ENCODE data around the gene SLC43A2. TPM values are rescaled to one million over a fixed set of nuclear protein-coding genes. Genes with fewer than 3 reads are reported as not detected.

Gene SLC43A2
- total and polyA plus RNA-seq, 2 of the 13 experiments (the other 11 are each of a cell fraction or from before 2014, with no cell fraction given) = 7.3 to 20.0 TPM

DNA sequence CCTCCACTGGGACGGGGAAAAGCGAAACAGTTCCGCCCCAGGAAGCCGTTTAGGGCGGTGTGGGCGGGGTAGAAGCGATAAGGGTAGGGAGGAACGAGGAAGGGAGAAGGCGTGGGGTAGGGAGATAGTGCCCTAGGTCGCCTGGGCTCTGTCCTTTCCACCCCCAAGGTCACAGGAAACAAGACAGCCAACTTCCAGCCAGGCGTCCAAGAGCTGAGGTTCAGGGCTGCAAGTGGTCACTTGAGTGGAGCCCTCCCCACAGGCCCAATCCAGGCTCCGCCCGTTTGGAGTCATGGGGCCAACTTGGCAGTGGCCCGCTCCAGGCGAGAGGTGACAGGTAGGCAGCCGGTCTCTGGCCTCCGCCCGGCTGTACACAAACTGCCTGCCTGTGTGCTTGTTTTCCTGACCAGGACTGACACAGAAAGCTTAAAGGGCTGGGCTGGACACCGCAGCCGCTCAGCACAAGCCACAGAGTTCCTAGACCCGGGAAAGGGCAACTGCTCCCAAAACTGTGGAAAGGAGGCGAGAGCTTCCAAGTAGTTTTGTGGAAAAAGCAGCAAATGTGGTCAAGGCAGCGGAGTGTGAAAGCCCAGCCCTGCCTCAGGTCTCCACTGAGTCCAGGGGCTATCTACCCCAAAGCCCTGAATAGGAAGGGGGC, 21.3 kb upstream of the SLC43A2 start, which contains the start of gene RILP (continued):
- no peak for TF ChIP-seq TOE1 (CRISPR knock-in tag; IDR thresholded peaks at IDR 0.05)
- no peak for TF ChIP-seq TOPORS (CRISPR knock-in tag; IDR thresholded peaks at IDR 0.05)
- no peak for TF ChIP-seq DDIT3 (CRISPR knock-in tag; IDR thresholded peaks at IDR 0.05)
- TF ChIP-seq YEATS4 (CRISPR knock-in tag; IDR thresholded peaks at IDR 0.05; ENCODE audit: borderline replicate concordance) = no peak; the same call in 1 of the 2 replicates
- no peak; the same call in 1 of the 2 replicates for TF ChIP-seq ZNF749 (CRISPR knock-in tag; IDR thresholded peaks at IDR 0.05; ENCODE audit: borderline replicate concordance)
- TF ChIP-seq FOSL1 (CRISPR knock-in tag; IDR thresholded peaks at IDR 0.05; ENCODE audit: borderline replicate concordance) = no peak
- no peak for TF ChIP-seq SMC3 (IDR thresholded peaks at IDR 0.05; ENCODE audit: low read length)
- TF ChIP-seq ZNF235 (CRISPR knock-in tag; IDR thresholded peaks at IDR 0.05; ENCODE audit: borderline replicate concordance) = no peak
- TF ChIP-seq POLR2A (IDR thresholded peaks at IDR 0.05; ENCODE audit: insufficient read depth in 1 of 2, low read depth in 2 of 2, low read length in 2 of 2) = peak; percentile 63 to 79; a peak in 3 of 4 replicates
- no peak for TF ChIP-seq HOXD1 (CRISPR knock-in tag; IDR thresholded peaks at IDR 0.05)
- no peak for TF ChIP-seq RBFOX2 (IDR thresholded peaks at IDR 0.05; ENCODE audit: low read depth, low read length)
- TF ChIP-seq ZNF550 (CRISPR knock-in tag; IDR thresholded peaks at IDR 0.05; ENCODE audit: borderline replicate concordance) = no peak
- TF ChIP-seq NAIF1 (CRISPR knock-in tag; IDR thresholded peaks at IDR 0.05; ENCODE audit: borderline replicate concordance) = peak; percentile 60; the same call in 1 of the 2 replicates
- TF ChIP-seq POLR2G (IDR thresholded peaks at IDR 0.05; ENCODE audit: low read depth, low read length) = peak; percentile 76
- TF ChIP-seq BCL6 (CRISPR knock-in tag; IDR thresholded peaks at IDR 0.05) = peak; percentile 56; the same call in 1 of the 2 replicates
- TF ChIP-seq ZNF839 (CRISPR knock-in tag; IDR thresholded peaks at IDR 0.05; ENCODE audit: borderline replicate concordance) = no peak
- TF ChIP-seq HOXA7 (CRISPR knock-in tag; IDR thresholded peaks at IDR 0.05) = no peak
- TF ChIP-seq KDM5A (IDR thresholded peaks at IDR 0.05; ENCODE audit: borderline replicate concordance, low read length) = no peak
- peak; percentile 6 for TF ChIP-seq RBM39 (IDR thresholded peaks at IDR 0.05; ENCODE audit: low read depth, low read length, poor library complexity, severe bottlenecking)
- TF ChIP-seq, protein P1, sequence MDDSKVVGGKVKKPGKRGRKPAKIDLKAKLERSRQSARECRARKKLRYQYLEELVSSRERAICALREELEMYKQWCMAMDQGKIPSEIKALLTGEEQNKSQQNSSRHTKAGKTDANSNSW (CRISPR knock-in tag; IDR thresholded peaks at IDR 0.05; ENCODE audit: borderline replicate concordance) = no peak
- TF ChIP-seq ZNF777 (CRISPR knock-in tag; IDR thresholded peaks at IDR 0.05) = no peak
- TF ChIP-seq ZNF333 (CRISPR knock-in tag; IDR thresholded peaks at IDR 0.05; ENCODE audit: borderline replicate concordance) = no peak
- no peak for TF ChIP-seq ZNF136 (CRISPR knock-in tag; IDR thresholded peaks at IDR 0.05; ENCODE audit: low read depth)
- no peak for TF ChIP-seq BCLAF1 (IDR thresholded peaks at IDR 0.05)
- TF ChIP-seq ZBTB46 (CRISPR knock-in tag; IDR thresholded peaks at IDR 0.05; ENCODE audit: borderline replicate concordance) = 0 out of 2 replicates have a peak, but pooled peaks have one; percentile 56
- TF ChIP-seq ZNF207 (IDR thresholded peaks at IDR 0.05; ENCODE audit: borderline replicate concordance) = no peak
- TF ChIP-seq ZNF263 (CRISPR knock-in tag; IDR thresholded peaks at IDR 0.05) = no peak

Data from HepG2 (cell line).